ENCODE data around the gene PPFIBP2. TPM values are rescaled to one million over a fixed set of nuclear protein-coding genes. Genes with fewer than 3 reads are reported as not detected.

The PPFIBP2 gene
- total and polyA plus RNA-seq, 2 of the 13 experiments (the other 11 are each of a cell fraction or from before 2014, with no cell fraction given): 15.0 to 52.5 TPM

DNA sequence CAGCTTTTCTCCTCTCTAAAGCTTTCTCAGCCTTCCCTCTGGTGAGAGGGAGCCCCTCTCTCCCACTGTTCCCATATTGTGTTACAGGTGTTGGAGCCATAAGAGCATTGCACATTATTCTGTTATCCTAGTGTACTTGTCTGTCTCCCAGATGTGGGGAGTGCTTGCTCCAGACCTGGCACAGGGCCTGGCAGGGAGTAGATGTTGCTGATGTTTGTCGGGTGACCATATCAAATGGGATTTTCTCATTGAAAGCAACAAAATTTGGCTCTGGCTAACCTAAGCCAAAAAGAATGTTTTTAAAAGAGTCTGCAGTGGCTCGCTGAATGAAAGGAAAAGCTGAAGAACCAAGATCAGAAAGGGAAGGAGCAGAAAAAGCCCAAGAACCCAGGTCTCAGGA is 118.4 kb downstream of the PPFIBP2 start:
- ATAC-seq (no peak), FAIRE-seq (no peak), DNase-seq (ENCODE audit: low spot score) (no peak)
- Histone ChIP-seq H3K9me3 (ENCODE audit: low read length) (no peaks in the 10 kb centered on the region), H3K4me1 (ENCODE audit: insufficient read depth, low read length) (peaks cover 12% of the 10 kb centered on the region), H4K20me1 (ENCODE audit: insufficient read depth, low read length) (no peaks in the 10 kb centered on the region), H3K27me3 (ENCODE audit: control insufficient read depth in 1 of 2, insufficient read depth in 2 of 2, low read length in 2 of 2) (no peaks in the 10 kb centered on the region), H3K79me2 (ENCODE audit: insufficient read depth, low read length) (no peaks in the 10 kb centered on the region), H3K4me3 (replicated peaks in 1 of 3; ENCODE audit: insufficient read depth in 1 of 3, low read depth in 2 of 3, low read length in 3 of 3) (no peak overlapping the region), H3K9ac (ENCODE audit: insufficient read depth, low read depth, low read length) (no peak overlapping the region), H2AFZ (ENCODE audit: low read length) (no peak overlapping the region), H3K4me2 (ENCODE audit: low read depth, low read length) (no peak overlapping the region), H3K27ac (ENCODE audit: extremely low read length, insufficient read depth, low read length) (no peak overlapping the region), H3K36me3 (replicated peaks in 1 of 2; ENCODE audit: control insufficient read depth in 1 of 2, insufficient read depth in 2 of 2, low read length in 2 of 2) (peaks cover 32 to 90% of the 10 kb centered on the region in 2 experiments)
- BruUV-seq (replicated peaks): no TSS peak
- ChIA-PET CTCF (ENCODE audit: low intra/inter-chr PET ratio, low total read pairs) (no interaction called here), POLR2A (no interaction called here)
- WGBS (ENCODE audit: low lambda C conversion rate): 98% methylated on average over 2 of the region's 2 CpGs
- TF ChIP-seq NCOR1 (IDR thresholded peaks at IDR 0.05; ENCODE audit: borderline replicate concordance, low read length) (no peak), HHEX (CRISPR knock-in tag; IDR thresholded peaks at IDR 0.05) (no peak), PHB2 (IDR thresholded peaks at IDR 0.05; ENCODE audit: partially characterized antibody) (no peak), MATR3 (CRISPR knock-in tag; IDR thresholded peaks at IDR 0.05) (no peak), ZFP37 (CRISPR knock-in tag; IDR thresholded peaks at IDR 0.05; ENCODE audit: borderline replicate concordance) (no peak), CEBPB (IDR thresholded peaks at IDR 0.05; ENCODE audit: borderline replicate concordance, low read depth, low read length) (no peak)
- intact Hi-C loops (cut with micrococcal nuclease; ENCODE audit: unreplicated experiment): no loop called here
- in situ Hi-C loops (cut with HindIII; ENCODE audit: extremely low pct_ligation_motif_present, low pct_unique_long_range_greater_than_20kb): no loop called here

DNA sequence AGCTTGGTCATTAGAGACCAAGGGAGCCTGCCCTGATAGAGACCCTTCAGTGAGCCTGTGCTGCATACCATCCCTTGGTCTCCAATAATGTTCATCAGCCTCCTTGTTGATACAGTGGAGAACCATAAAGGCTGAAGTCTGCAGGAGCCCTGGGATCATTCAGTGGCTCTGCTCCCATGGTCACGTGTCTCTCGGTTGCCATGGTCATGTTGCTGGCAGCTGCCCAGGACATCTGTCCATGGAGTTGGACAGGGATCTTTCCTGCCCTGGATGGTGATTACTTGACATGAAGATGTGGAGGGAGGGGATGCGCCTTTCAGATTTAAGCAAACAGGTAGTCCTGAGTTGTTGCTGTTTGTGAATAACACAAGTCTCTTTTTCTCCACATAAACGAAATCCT is 121.3 kb downstream of the PPFIBP2 start:
- ChIA-PET POLR2A (no interaction called here), CTCF (ENCODE audit: low intra/inter-chr PET ratio, low total read pairs) (no interaction called here)
- ATAC-seq: no peak
- WGBS (ENCODE audit: low lambda C conversion rate): 96% methylated on average over 4 of the region's 4 CpGs
- Histone ChIP-seq H3K9me3 (ENCODE audit: low read length) (no peaks in the 10 kb centered on the region), H2AFZ (ENCODE audit: low read length) (no peak overlapping the region), H3K27me3 (ENCODE audit: control insufficient read depth in 1 of 2, insufficient read depth in 2 of 2, low read length in 2 of 2) (no peaks in the 10 kb centered on the region), H3K4me2 (ENCODE audit: low read depth, low read length) (no peak overlapping the region), H3K9ac (ENCODE audit: insufficient read depth, low read depth, low read length) (no peak overlapping the region), H3K27ac (ENCODE audit: extremely low read length, insufficient read depth, low read length) (no peak overlapping the region), H4K20me1 (ENCODE audit: insufficient read depth, low read length) (no peaks in the 10 kb centered on the region), H3K4me1 (ENCODE audit: insufficient read depth, low read length) (peaks cover 12% of the 10 kb centered on the region), H3K36me3 (replicated peaks in 1 of 2; ENCODE audit: control insufficient read depth in 1 of 2, insufficient read depth in 2 of 2, low read length in 2 of 2) (peaks cover 25 to 91% of the 10 kb centered on the region in 2 experiments), H3K79me2 (ENCODE audit: insufficient read depth, low read length) (no peaks in the 10 kb centered on the region), H3K4me3 (replicated peaks in 1 of 3; ENCODE audit: insufficient read depth in 1 of 3, low read depth in 2 of 3, low read length in 3 of 3) (no peak overlapping the region)
- BruUV-seq (replicated peaks): no TSS peak
- FAIRE-seq: no peak
- in situ Hi-C loops (cut with HindIII; ENCODE audit: extremely low pct_ligation_motif_present, low pct_unique_long_range_greater_than_20kb): no loop called here
- DNase-seq (ENCODE audit: low spot score): no peak
- intact Hi-C loops (cut with micrococcal nuclease; ENCODE audit: unreplicated experiment): no loop called here
- TF ChIP-seq STAT5B (CRISPR knock-in tag; IDR thresholded peaks at IDR 0.05): no peak
- TF ChIP-seq HES4 (CRISPR knock-in tag; IDR thresholded peaks at IDR 0.05; ENCODE audit: borderline replicate concordance): no peak
- TF ChIP-seq ZKSCAN1 (IDR thresholded peaks at IDR 0.05; ENCODE audit: low read length): no peak
- TF ChIP-seq, protein P1, sequence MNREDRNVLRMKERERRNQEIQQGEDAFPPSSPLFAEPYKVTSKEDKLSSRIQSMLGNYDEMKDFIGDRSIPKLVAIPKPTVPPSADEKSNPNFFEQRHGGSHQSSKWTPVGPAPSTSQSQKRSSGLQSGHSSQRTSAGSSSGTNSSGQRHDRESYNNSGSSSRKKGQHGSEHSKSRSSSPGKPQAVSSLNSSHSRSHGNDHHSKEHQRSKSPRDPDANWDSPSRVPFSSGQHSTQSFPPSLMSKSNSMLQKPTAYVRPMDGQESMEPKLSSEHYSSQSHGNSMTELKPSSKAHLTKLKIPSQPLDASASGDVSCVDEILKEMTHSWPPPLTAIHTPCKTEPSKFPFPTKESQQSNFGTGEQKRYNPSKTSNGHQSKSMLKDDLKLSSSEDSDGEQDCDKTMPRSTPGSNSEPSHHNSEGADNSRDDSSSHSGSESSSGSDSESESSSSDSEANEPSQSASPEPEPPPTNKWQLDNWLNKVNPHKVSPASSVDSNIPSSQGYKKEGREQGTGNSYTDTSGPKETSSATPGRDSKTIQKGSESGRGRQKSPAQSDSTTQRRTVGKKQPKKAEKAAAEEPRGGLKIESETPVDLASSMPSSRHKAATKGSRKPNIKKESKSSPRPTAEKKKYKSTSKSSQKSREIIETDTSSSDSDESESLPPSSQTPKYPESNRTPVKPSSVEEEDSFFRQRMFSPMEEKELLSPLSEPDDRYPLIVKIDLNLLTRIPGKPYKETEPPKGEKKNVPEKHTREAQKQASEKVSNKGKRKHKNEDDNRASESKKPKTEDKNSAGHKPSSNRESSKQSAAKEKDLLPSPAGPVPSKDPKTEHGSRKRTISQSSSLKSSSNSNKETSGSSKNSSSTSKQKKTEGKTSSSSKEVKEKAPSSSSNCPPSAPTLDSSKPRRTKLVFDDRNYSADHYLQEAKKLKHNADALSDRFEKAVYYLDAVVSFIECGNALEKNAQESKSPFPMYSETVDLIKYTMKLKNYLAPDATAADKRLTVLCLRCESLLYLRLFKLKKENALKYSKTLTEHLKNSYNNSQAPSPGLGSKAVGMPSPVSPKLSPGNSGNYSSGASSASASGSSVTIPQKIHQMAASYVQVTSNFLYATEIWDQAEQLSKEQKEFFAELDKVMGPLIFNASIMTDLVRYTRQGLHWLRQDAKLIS (CRISPR knock-in tag; IDR thresholded peaks at IDR 0.05): no peak
- no peak for TF ChIP-seq ZZZ3 (CRISPR knock-in tag; IDR thresholded peaks at IDR 0.05; ENCODE audit: borderline replicate concordance)
- no peak for TF ChIP-seq WIZ (CRISPR knock-in tag; IDR thresholded peaks at IDR 0.05)
- no peak for TF ChIP-seq SNRNP70 (IDR thresholded peaks at IDR 0.05; ENCODE audit: low read depth, low read length)
- no peak for TF ChIP-seq KAT2B (IDR thresholded peaks at IDR 0.05; ENCODE audit: borderline replicate concordance, low read depth, low read length)
- TF ChIP-seq MAZ (IDR thresholded peaks at IDR 0.05; ENCODE audit: borderline replicate concordance, low read depth, low read length): no peak
- no peak for TF ChIP-seq MAZ (CRISPR knock-in tag; IDR thresholded peaks at IDR 0.05; ENCODE audit: low read depth)
